GM18499 (cell line): ENCODE results near the gene LRRC10.

Experiments
- ATAC-seq: cut with Tn5 transposase; IDR thresholded peaks from one replicate; pipeline ENCODE4 v1.9.1; 2021; ENCODE audit warnings: moderate number of reproducible peaks; ENCODE audit not compliant: insufficient read depth, unreplicated experiment

LRRC10 gene

GRCh38 chr12:69610729-69611128, at the start of gene LRRC10:
Gene LRRC10, minus strand, starts transcription at chr12:69610907. Its CDS starts 69 bp downstream, at chr12:69610838.
- ATAC-seq, result no peak

- no peak for ATAC-seq
Observed at GRCh38 chr12:69660164-69660863, 49.6 kb upstream of the LRRC10 start.

- ATAC-seq, result no peak
Observed at GRCh38 chr12:69658203-69658602, 47.5 kb upstream of the LRRC10 start.

- ATAC-seq, result no peak
Observed at GRCh38 chr12:69657376-69658137, 46.9 kb upstream of the LRRC10 start.

GRCh38 chr12:69655616-69656340, 45.1 kb upstream of the LRRC10 start:
- no peak for ATAC-seq

- ATAC-seq, result no peak
Observed at GRCh38 chr12:69653703-69654102, 43.0 kb upstream of the LRRC10 start.

GRCh38 chr12:69651922-69652321, 41.2 kb upstream of the LRRC10 start:
- no peak for ATAC-seq

- ATAC-seq, result no peak
Observed at GRCh38 chr12:69649529-69649928, 38.8 kb upstream of the LRRC10 start.

GRCh38 chr12:69648476-69648875, 37.8 kb upstream of the LRRC10 start:
- ATAC-seq, result no peak

- ATAC-seq, result no peak
Observed at GRCh38 chr12:69647178-69647577, 36.5 kb upstream of the LRRC10 start.

GRCh38 chr12:69645031-69645430, 34.3 kb upstream of the LRRC10 start:
- ATAC-seq, result no peak

- no peak for ATAC-seq
Observed at GRCh38 chr12:69644511-69644910, 33.8 kb upstream of the LRRC10 start.

- ATAC-seq, result no peak
Observed at GRCh38 chr12:69642531-69642930, 31.8 kb upstream of the LRRC10 start.

- ATAC-seq, result no peak
Observed at GRCh38 chr12:69641546-69641945, 30.8 kb upstream of the LRRC10 start.

GRCh38 chr12:69639400-69640016, 28.8 kb upstream of the LRRC10 start:
- no peak for ATAC-seq

GRCh38 chr12:69633061-69633460, 22.4 kb upstream of the LRRC10 start:
- ATAC-seq, result no peak

- no peak for ATAC-seq
Observed at GRCh38 chr12:69630191-69630590, 19.5 kb upstream of the LRRC10 start.

- ATAC-seq, result no peak
Observed at GRCh38 chr12:69627501-69627900, 16.8 kb upstream of the LRRC10 start.

- no peak for ATAC-seq
Observed at GRCh38 chr12:69623970-69624369, 13.3 kb upstream of the LRRC10 start.

- no peak for ATAC-seq
Observed at GRCh38 chr12:69621551-69621950, 10.8 kb upstream of the LRRC10 start.

GRCh38 chr12:69620921-69621320, 10.2 kb upstream of the LRRC10 start:
- ATAC-seq, result no peak
